KOPT-K1 (cell line): ENCODE results near the gene SPATA2L.

Source experiments
- H3K27ac ChIP-seq: fragments of 200-600 bp; sonication (generic); 2 replicates; pipeline ENCODE4 v1.5.1; 2016; ENCODE audit warnings: antibody characterized with exemption, mild to moderate bottlenecking, low read depth, low read length; ENCODE audit not compliant: poor library complexity, severe bottlenecking
- H3K36me3 ChIP-seq: fragments of 200-600 bp; sonication (generic); 2 replicates; pipeline ENCODE4 v1.5.1; 2017; ENCODE audit warnings: antibody characterized with exemption, mild to moderate bottlenecking, low read length, moderate library complexity; ENCODE audit not compliant: insufficient read depth
- H3K9me3 ChIP-seq: fragments of 200-600 bp; sonication (generic); 2 replicates; pipeline ENCODE4 v1.5.1; 2017; ENCODE audit warnings: antibody characterized with exemption, low read length, mild to moderate bottlenecking; ENCODE audit not compliant: insufficient read depth, poor library complexity, severe bottlenecking

SPATA2L gene, protein sequence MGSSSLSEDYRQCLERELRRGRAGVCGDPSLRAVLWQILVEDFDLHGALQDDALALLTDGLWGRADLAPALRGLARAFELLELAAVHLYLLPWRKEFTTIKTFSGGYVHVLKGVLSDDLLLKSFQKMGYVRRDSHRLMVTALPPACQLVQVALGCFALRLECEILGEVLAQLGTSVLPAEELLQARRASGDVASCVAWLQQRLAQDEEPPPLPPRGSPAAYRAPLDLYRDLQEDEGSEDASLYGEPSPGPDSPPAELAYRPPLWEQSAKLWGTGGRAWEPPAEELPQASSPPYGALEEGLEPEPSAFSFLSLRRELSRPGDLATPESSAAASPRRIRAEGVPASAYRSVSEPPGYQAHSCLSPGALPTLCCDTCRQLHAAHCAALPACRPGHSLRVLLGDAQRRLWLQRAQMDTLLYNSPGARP

DNA sequence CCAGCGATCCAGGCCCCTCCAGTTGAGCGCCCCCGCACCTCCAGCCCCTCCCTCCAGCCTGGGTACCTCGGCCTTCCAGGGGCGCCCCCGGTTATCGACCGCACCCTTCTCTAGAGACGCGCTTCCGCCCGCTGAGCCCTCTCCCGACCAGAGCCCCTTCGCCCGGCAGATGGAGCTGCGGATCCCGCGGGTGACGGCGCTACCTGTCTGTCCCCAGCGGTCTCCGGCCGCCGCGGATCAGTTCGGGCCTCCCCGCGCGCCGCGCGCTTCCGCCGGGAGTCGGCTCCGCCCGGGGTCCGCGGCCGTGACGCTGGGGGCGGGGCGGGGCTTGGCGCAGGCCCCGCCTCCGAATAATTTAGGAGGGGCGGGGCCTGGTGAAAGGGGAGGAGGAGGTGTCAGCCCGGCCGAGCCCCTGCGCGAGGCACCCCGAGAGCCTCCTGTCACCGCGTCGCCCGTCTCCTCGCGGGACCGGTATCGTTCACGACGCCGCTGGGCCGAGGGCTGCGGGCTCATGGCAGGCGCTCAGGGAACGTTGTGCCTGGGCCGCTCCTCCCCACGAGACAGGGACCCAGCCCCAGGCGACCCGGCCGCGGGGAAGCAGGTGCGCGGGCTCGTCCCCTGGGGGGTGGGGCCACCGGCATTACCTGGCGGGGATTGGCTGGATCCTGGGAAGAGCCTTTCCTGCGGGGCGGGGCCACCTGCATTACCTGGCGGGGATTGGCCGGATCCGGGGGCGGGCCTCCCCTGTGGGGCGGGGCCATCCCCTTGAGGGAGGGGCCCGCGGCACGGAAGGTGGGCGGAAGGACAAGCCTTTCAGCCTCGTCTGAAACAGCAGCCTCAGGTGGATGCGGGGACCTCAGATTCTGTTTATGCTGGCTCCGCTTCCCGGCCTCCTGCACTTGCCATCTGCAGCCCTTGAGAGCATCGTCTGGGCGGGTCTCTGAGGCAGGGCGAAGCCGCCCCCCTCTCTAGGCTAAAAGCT is at the start of gene SPATA2L:
TSS of gene SPATA2L (minus strand) at position 281 of the 982 bp plus-strand sequence. CDS start 473 bp downstream, outside the sequence.
- Histone ChIP-seq H3K36me3 (peaks cover 7% of the 10 kb centered on the region; the same call in 1 of the 2 replicates), H3K27ac (peak within 1 kb of the TSS; percentile 46), H3K9me3 (no peaks in the 10 kb centered on the region)

- H3K36me3 ChIP-seq: peaks cover 97% of the 10 kb centered on the region
- H3K9me3 ChIP-seq: no peaks in the 10 kb centered on the region
- H3K27ac ChIP-seq: no peak overlapping the region
These were observed 48.1 kb upstream of the SPATA2L start for GRCh38 chr16:89749637-89750036.

GRCh38 chr16:89748921-89749320 is 47.4 kb upstream of the SPATA2L start:
- H3K9me3 ChIP-seq: no peaks in the 10 kb centered on the region
- H3K36me3 ChIP-seq: peaks cover 97% of the 10 kb centered on the region

DNA sequence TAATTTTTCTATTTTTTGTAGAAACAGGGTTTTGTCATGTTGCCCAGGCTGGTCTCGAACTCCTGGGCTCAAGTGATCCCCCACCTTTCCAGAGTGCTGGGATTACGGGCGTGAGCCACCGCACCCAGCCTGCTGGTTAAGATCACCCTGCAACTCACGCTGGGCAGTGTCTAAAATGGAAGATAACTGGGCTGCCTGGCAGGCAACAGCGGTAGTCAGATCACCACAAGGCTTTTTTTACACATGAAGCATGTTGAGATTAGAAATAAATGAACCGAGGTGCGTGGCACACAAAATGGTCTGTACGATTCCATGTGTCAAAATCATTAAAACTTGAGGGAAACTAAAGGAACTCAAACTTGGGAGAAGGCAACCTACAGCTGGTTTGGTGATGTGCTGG is 46.6 kb upstream of the SPATA2L start:
- Histone ChIP-seq H3K27ac (no peak overlapping the region), H3K36me3 (peaks cover 97% of the 10 kb centered on the region), H3K9me3 (no peaks in the 10 kb centered on the region)

More at GRCh38 chr16:89748921-89749320, 47.4 kb upstream of the SPATA2L start:
- no peak overlapping the region for H3K27ac ChIP-seq

- Histone ChIP-seq H3K36me3 (peaks cover 97% of the 10 kb centered on the region), H3K9me3 (no peaks in the 10 kb centered on the region), H3K27ac (no peak overlapping the region)
These were observed 44.5 kb upstream of the SPATA2L start for GRCh38 chr16:89746043-89746442.

GRCh38 chr16:89744813-89745212 is 43.3 kb upstream of the SPATA2L start:
- no peaks in the 10 kb centered on the region for H3K9me3 ChIP-seq
- peaks cover 97% of the 10 kb centered on the region for H3K36me3 ChIP-seq
- H3K27ac ChIP-seq: no peak overlapping the region

DNA sequence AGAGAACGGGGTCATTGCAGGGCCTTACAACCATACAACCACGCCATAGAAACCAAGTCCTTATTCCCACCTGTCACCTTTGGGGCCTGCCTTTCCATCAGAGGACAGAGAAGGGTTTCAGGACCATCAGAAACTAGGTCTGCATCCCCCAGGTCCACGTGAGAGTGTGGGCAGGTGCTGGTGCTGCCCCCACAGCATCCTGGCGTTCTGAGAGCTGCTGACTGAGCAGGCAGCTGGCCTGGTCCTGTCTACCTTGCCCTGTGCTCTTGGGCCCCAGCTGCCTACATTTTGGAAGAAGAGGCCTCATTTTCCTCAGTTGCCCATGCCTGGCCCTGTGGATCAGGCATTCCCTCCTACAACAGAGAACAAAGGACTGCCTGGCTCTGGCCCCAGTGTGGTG is 41.4 kb upstream of the SPATA2L start:
- Histone ChIP-seq H3K9me3 (no peaks in the 10 kb centered on the region), H3K27ac (no peak overlapping the region), H3K36me3 (peaks cover 97% of the 10 kb centered on the region)

GRCh38 chr16:89741342-89742014 is 40.0 kb upstream of the SPATA2L start:
- peaks cover 97% of the 10 kb centered on the region for H3K36me3 ChIP-seq
- no peaks in the 10 kb centered on the region for H3K9me3 ChIP-seq
- no peak overlapping the region for H3K27ac ChIP-seq

- Histone ChIP-seq H3K27ac (no peak overlapping the region), H3K36me3 (peaks cover 99% of the 10 kb centered on the region), H3K9me3 (no peaks in the 10 kb centered on the region)
These were observed 37.9 kb upstream of the SPATA2L start for GRCh38 chr16:89739383-89739782.

DNA sequence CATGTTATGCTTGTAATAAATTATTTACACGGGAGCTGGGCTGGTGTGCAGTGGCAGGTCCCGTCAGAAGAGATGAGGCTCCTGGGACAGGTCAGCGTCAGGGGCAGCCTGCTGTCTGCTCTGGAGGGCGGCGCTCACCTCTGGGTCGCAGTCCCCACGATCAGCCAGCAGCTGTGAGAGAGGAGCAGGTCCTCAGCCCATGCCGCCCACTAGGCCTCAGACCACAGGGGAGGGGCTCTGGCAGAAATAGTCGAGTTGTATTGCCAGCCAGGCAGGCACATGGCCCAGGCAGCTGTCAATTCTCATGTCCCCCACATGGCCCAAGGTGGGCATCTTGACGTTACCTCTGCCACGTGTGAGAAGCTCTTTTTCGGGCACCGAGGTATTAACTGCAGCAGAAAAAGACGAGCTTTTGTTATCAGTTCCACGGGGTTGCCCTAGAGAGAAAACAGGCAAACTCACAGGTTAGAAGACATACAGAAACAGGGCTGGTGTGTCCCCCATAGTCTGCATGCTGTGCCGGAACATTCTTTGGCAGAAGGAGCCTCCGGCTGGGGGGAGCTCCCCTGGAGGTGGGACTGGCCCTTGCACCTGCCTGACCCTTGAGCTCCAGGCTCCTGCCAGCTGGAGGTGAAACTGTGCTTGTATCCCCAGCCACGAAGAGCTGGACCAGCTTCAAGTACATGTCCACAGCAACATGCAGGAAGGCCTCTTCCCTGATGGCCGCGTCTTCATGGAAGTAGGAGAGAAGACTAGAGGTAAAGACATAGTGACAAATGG is 37.2 kb upstream of the SPATA2L start:
- H3K27ac ChIP-seq: no peak overlapping the region
- no peaks in the 10 kb centered on the region for H3K9me3 ChIP-seq
- H3K36me3 ChIP-seq: peaks cover 99% of the 10 kb centered on the region

DNA sequence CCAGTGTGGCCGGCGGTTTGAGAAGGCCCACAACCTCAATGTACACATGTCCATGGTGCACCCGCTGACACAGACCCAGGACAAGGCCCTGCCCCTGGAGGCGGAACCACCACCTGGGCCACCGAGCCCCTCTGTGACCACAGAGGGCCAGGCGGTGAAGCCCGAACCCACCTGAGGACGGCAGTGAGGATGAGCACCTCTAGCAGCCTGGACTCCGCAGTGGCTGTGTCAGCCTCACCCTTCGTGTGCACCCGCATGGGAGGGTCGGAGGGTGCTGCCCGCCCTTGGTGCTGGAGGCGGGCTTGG is 36.5 kb upstream of the SPATA2L start:
- Histone ChIP-seq H3K36me3 (peaks cover 99% of the 10 kb centered on the region), H3K9me3 (no peaks in the 10 kb centered on the region), H3K27ac (no peak overlapping the region)

DNA sequence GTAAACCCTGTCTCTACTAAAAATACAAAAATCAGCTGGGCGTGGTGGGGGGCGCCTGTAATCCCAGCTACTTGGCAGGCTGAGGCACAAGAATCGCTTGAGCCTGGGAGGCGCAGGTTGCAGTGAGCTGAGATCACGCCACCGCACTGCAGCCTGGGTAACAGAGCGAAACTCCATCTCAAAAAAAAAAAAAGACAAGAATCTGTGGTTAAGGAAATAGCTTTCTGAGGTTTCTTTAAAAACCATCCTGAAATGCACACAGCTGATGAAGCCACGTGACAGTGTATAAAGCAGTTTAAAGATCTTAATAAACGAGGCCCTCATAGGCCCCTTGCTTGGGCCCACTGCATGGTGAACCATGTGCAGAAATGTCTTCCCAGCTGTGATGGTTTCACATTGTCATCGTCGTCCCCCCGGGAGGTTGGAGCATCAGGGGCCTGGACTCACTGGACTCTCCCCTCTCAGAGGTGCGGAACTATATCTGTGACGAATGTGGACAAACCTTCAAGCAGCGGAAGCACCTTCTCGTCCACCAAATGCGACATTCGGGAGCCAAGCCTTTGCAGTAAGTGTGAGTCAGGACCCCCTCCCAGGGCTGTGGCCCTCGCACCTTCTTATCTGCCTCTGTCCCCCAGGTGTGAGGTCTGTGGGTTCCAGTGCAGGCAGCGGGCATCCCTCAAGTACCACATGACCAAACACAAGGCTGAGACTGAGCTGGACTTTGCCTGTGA is 36.0 kb upstream of the SPATA2L start:
- peak overlapping the region; percentile 37 for H3K27ac ChIP-seq
- H3K9me3 ChIP-seq: no peaks in the 10 kb centered on the region
- H3K36me3 ChIP-seq: peaks cover 99% of the 10 kb centered on the region

- Histone ChIP-seq H3K27ac (peak overlapping the region; percentile 37), H3K9me3 (no peaks in the 10 kb centered on the region), H3K36me3 (peaks cover 99% of the 10 kb centered on the region)
These were observed 35.0 kb upstream of the SPATA2L start for GRCh38 chr16:89736554-89736953.

DNA sequence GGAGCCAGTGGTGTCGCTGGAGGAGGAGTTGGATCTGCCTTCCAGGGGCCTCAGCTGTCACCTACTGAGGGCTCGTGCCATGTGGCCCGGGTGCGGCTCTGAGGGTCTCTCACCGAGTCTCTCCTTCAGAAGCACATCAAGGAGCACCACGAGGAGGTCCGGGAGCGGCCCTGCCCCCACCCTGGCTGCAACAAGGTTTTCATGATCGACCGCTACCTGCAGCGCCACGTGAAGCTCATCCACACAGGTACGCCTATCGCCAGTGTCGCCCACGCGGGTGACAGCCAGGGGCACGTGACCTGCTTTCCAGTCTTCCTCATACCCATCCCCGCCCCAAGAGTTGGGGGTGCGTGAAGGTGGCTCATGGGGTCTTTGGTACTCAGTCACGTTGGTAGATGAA is 32.3 kb upstream of the SPATA2L start:
- Histone ChIP-seq H3K27ac (no peak overlapping the region), H3K36me3 (peaks cover 99% of the 10 kb centered on the region), H3K9me3 (no peaks in the 10 kb centered on the region)
